HG02981 (cell line): Measurements from ENCODE around the gene DCDC2.
"Not testable (repeated sequence)": the region's sequence is repeated elsewhere in the genome, so short reads cannot be mapped to it uniquely, and the experiment has no call there.

Experiments used
- ATAC-seq: cut with Tn5 transposase; IDR thresholded peaks from one replicate; pipeline ENCODE4 v1.9.1; 2021; ENCODE audit warnings: mild to moderate bottlenecking, moderate library complexity; ENCODE audit not compliant: unreplicated experiment

DCDC2 gene

DNA sequence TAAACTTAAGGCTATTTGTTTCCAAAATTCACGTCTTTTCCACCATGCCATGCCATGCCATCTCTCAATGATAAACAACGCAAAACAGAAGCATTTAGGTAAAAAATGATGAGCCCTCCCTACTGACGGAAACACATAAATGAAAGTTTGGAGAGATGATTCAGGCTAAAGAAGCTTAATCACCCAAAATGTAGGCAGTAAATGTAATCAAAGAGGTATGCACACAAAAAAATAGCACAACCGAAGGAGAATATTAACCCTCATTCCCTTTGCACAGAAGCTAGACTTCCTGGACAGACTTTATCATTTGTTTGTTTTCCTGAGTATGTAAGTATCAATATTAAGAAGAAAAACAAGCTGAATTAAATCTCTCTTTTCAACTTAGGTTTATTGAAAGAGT lies 28.8 kb downstream of the DCDC2 start:
- no peak for ATAC-seq

DNA sequence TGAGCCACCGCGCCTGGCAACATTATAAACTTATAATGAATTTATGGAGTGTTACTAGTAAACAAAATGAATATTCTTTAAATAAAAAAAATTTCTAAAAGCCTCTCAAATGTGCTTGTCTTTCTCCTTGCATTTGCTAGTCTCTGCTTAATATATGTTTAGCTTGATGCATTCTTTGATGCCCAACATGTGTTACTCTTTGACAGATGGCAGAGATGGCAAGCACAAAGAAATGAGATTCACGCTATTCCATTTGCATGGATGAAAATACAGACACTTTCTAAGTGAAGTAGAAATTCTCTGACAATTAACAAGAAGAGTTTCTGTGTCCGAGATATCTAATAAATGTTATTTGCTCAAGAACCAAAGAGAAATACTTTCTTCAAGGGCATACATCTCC lies 30.1 kb downstream of the DCDC2 start:
- ATAC-seq = no peak

DNA sequence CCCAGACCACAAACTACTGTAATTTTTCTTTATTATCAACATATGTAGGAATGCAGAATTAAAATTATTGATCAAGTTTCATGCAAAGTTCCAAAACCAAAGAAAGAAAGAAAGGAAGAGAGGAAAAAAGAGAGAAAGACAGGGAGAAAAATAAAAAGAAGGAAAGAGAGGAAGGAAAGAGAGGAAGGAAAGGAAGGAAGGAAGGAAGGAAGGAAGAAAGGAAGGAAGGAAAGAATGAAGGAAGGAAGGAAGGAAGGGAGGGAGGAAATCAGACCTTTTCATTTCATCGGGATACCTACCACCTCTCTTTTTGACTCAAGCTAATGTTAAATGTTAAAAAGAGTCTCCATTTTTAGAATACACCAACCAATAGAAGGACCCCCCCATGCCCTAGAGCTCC lies 31.9 kb downstream of the DCDC2 start:
- ATAC-seq = no peak

DNA sequence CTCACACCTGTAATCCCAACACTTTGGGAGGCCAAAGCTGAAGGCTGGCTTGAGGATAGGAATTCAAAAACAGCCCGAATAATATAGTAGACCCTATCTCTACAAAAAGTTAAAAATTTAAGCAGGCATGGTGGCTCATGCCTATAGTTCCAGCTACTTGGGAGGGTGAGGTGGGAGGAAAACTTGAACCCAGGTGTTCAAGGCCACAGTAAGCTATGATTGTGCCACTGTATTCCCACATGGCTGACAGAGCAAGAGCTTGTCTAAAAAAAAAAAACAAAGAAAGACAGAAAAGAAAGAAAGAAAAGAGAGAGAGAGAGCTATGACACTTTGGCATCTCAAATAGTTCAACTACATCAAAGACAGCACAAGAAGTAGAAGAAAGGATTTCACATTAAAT lies 33.2 kb downstream of the DCDC2 start:
- ATAC-seq = no peak

DNA sequence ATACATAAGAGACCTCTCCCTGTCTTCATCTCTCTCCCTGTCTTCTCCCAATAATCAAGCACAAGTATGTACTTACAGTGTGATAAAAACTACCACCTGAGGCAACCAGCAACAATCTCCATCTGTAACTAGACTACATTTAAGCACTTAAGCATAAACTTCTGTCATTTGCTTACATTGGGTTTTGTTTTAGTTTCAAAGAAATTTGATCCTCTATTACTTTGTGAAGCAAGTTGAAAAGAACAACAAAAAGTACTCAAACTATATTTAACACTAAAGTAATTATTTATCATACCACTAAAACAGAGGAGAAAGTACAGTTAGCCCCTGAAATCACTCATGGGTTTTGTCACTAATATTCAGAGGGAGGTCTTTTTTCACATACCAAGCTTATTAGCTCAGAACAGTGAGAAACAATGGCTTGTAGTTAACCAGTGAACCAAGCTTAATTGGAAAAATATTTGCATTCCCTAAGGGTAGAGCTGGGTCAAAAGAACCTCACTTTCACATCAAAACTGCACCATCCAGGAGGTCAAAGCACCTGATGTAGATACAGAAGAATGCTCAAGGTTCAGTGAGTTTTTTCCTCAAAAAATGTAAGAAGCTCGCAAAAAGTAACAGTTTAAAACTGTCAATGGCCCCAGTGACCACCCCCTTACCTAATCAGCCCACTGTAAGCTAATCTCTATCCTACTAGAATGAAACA lies 34.1 kb downstream of the DCDC2 start:
- ATAC-seq = no peak

DNA sequence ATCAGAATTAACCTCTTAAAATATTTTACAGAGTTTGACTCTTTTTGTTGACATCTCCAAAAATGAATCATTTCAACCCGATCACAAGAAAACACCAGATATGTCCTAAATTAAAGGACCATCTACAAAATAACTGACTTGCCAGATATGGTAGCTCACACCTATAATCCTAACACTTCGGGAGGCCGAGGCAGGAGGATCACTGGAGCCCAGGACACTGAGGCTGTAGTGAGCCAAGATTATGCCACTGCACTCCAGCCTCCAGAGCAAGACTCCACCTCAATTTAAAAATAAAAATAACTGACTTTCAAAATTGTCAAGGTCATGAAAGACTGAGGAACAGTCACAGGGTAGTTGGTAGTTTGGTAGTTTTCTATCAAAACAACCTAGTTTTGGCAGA lies 34.9 kb downstream of the DCDC2 start:
- no peak for ATAC-seq

DNA sequence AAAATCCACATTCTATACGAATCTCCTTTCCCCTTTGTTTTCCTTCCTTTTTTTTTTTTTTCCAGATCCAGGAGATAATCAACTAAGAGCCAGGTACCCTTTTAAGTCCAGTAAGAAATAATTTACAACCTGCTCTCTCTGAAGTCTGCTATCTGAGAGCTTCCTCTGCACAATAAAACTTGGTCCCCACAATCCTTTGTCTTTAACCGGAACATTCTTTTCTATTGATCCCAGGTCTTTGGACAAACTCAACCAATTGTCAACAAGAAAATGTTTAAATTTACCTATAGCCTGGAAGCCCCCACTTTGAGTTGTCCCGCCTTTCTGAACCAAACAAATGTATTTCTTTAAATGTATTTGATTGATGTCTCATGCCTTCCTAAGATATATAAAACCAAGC lies 35.4 kb downstream of the DCDC2 start:
- ATAC-seq = not testable (repeated sequence)

DNA sequence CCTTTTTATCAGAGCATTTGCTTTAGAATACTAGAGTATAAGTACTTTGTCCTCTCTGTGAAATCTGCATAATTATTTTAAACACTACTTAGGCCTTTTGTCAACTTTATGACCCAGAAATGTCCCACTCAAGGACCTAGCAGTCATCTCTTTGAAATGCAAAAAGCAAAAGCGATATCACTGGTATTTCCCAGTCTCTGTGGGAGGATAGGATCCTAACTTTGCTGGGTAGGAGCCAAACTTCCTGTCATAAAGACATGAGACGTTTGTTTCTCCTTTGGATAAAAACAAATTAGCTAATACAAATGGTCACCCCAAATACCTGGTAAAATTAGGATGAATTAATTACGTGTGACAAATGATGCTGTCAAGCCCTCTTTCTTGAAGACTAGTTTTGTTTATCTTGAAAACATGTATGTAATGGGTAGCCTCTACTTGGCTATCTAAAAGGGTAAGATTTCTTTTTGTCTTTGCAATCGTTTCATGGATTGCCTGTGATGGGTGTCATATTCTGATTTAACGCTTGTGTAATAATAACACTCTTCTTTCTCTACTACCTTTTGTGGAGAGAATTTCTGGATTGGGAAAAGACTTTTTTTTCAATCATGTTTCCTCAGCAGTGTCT lies 36.2 kb downstream of the DCDC2 start:
- ATAC-seq = no peak

DNA sequence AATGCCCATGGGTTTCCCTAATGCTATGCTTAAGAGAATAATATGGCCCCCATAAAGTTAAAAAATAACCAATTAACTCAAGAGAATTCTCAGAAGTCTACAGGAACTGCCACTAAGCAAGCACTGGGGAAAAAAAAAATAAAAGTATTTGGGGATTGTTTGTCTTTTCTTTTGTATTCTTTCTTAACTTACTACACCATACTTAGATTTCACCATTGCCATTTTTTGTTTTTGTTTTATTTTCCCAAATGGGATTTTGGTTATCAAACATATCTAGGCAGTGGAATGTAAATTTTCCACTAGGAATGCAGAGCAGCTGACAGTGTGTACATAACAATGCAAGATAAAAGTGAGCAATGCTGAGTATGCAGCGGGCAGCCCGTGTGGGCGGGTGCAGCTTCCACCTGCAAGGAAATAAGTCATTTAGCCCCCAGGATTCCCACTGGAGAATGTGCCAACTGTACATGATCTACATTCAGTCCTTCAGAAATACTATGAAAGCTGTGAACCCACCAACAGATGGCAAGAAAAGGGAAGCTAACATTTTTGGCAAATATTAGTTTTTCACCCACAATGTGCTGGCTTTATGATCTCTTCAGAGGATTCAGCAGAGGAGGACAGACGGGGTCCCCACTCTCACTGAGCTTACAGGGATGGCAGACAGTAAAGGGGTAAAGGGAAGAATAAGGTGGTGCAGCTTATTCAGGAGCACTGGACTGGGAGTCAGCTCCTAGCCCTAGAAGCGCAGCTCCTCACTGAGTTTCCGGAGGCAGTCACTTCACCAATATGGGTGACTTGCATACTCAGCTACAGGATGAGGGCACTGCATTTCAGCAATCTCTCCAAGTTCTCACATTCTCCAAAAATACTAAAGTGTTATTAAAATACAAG lies 44.4 kb downstream of the DCDC2 start:
- no peak for ATAC-seq

DNA sequence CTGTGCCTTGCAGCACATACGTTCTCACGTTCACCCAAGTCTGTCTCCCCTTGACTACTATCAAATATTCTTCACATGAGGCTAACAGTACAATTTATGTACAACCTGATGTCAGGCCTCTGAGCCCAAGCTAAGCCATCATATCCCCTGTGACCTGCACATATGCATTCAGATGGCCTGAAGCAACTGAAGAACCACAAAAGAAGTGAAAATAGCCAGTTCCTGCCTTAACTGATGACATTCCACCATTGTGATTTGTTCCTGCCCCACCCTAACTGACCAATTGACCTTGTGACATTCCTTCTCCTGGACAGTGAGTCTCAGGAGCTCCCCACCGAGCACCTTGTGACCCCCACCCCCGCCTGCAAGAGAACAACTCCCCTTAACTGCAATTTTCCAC lies 46.1 kb downstream of the DCDC2 start:
- not testable (repeated sequence) for ATAC-seq

DNA sequence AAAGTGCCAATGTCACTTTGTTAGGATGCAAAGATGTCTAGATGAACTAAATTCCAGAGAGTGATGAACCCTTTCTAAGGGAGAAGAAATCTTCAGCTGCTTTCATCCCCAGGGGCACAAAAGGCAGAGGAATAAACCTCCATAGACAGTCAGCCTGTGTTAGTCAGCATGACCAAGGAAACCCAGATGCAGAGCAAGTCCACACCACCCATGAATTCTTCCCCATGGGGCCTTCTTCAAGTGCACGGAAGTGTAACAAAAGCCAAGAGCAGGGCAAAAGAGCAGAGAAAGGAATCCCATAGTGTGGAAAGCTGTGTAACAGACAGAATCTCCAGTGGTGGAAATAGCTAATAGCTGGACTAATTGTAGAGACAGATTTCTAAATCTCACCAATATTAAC lies 50.0 kb downstream of the DCDC2 start:
- ATAC-seq = no peak

DNA sequence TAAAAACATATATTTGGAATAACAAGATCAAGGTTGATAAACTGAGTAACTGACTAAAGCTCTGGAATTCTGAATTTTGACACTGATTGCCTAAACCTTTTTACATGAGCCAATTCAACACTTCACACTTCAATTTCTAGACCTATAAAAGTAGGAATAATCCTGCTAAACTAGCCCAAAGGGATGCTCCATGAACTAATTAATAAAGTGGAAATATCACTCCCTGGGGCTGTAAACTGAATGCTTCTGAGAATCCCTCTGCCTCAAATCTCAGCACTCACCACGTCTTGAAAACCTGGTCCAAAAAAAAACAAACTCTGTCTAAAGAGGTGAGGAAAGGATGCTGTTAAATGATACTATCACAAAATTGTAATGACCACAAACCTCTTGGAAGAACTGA lies 50.9 kb downstream of the DCDC2 start:
- no peak for ATAC-seq

DNA sequence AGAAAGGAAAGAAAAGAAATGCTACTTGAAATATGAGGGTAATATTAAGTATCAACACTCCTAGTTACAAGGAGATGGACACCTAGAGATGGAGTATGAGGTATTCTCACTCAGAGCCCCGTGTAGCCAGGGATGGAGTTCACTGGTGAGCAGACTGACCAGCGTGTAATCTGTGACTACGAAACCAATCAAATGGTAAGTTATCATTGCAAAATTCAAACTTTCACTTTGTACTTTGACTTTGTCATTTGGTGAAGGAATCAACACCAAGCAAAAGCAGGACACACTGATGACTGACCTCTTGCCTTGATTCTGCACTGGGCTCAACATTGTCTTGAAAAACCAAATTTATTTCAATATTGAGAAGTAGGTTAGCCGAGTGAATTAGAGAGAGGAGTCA lies 51.8 kb downstream of the DCDC2 start:
- no peak for ATAC-seq

DNA sequence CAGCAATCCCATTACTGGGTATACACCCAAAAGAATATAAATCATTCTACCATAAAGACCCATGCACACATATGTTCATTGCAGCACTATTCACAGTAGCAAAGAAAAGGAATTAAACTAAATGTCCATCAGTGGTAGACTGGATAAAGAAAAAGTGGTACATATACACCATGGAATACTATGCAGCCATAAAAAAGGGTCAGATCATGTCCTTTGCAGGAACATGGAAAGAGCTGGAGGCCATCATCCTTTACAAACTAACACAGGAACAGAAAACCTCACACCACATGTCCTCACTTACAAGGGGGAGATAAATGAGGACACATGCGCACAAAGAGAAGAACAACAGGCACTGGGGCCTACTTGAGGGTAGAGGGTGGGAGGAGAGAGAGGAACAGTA lies 60.9 kb downstream of the DCDC2 start:
- no peak for ATAC-seq

DNA sequence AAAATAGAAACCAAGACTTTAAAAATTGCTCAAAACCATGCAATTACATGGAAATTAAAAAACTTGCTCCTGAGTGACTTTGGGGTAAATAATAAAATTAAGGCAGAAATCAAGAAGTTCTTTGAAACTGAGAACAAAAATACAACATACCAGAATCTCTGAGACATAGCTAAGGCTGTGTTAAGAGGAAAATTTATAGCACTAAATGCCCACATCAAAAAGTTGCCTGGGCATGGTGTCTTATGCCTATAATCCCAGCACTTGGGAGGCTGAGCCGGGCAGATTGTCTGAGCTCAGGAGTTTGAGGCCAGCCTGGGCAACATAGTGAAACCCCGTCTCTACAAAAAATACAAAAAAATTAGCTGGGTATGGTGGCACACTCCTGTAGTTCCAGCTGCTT lies 64.0 kb downstream of the DCDC2 start:
- ATAC-seq = not testable (repeated sequence)

DNA sequence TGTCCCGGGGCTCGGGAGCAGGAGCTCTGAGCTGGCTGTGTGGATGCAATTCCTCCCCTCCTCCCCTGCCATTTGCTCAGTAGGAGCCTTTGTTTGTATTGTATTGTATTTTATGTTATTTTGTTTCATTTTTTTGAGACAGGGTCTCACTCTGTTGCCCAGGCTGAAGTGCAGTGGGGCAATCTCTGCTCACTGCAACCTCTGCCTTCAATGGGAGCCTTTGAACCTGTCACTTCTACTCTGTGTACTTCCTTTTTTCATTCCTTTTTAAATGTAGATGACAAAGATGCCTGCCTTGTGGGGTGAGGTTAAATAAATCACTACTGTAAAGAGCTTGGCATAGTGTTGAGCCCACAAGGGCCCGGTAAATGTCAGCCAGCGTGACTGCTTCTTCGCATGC lies 70.6 kb downstream of the DCDC2 start:
- ATAC-seq = no peak

DNA sequence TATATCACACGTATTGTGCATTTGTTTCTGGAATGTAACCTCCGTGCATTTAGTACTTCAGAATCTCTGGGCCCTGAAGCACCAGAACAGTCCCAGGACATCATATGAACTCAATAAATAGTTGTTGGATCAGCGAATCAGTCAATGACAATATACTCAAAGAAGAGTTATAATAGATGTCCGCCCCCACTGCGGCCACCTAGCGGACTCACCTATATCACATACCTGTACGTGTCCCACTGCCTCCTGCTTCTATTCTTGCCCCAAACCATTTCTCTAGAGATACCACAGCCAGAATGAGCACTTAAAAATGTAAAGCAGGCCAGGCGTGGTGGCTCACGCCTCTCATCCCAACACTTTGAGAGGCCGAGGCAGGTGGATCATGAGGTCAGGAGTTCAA lies 73.9 kb downstream of the DCDC2 start:
- no peak for ATAC-seq

DNA sequence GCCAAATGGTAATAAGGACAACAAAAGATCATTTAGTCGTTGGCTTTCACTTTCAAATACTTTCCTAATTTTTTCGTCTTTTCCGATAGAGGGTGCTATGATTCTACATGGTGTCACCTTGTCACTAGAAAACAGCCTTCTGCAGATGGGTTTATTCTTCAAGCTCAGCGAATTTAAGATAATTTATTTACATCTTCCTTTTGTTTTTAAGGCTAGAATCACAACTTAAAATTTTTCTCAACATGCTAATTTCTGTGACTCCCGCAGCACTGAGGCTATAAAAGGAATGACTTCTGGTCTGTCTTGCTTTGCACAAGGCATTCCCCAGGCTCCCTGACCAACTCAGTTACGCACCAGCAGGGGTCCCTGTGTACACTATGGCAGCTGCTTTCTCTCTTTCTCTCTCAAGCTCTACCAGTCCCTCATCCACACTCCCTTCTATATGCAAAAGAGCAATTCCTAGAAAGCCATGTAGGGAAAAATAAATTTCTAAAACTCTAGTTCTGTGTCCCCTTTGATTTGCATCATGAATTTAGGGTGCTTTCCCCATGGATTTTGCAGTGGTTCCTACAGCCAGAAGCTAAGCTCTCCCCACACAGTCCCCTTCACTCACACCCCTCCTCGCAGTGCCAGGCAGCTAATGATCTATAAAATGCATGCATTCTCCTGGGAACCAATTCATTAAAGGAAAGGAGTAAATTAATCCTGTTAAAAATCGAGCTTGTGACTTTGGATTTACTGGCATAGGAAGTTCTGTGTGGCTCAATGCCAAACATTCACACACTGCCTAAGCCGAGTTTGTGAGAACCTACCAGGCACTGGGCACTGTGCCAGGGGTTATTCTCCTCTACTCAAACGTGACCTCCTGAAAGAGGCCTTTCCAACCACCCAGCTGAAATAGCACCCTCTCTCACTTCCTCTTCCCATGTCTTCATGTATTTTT lies 74.5 kb downstream of the DCDC2 start:
- peak; percentile 88 for ATAC-seq

DNA sequence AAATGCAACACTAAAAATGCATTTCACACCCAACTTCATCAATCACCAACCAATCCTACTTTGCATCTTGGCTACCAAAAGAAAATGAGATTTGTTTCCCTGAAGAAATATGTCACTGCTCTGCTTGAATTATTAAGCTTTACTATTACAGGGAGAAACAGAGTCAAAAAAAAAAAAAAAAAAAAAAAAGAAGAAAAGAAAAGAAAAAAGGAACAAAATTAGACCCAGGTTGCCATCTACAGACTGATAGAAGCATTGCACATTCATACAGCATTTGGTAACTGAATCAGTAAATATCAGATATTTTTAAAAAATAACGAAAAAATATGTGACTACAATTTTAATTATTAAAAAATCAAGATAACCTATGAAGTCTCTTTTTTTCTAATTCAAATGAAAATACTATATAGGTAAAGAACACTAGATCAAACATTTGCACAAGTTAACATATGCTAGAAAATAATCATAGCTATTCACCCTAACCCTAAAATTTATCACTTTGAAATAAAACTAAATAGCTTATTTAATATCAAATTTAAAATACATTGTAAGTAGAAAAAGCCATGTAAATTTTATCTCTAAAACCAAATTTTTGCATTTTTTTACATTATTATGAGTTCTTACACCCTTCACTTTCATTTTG lies 83.3 kb downstream of the DCDC2 start:
- ATAC-seq = no peak

DNA sequence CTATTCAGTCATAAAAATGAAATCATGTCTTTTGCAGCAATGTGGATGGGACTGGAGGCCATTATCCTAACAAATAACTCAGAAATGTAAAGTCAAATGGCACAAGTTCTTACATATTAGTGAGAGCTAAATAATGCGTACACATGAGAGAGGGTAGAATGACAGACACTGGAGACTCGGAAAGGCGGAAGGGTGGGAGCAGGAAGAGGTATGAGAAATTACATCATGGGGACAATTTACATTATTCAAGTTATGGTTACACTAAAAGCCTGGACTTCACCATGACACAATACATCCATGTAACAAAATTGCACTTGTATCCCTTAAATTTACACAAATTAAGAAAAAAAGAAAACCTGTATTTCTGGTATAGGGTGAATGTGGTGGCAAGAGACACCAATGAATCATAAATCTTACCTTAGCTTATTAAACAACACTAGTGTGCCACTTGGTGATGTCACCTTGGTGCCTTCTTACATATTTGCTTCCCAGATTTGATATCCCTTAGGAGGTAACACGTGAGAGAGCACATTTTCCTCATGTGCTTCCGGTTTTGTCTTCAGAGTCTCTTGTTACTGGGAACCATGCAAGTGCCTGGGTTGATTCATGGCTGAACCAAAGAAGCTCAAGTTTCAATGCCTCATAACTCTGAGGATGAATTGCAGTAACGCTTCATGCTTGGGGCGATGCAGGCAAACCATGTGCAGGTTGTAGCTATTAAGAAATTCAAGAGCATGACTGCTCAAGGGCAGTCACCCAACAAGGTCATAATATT lies 84.6 kb downstream of the DCDC2 start:
- ATAC-seq = no peak
